WTC11 (cell line): ENCODE data around the gene POFUT2.

ENCODE experiments used
- CREB1 ChIP-seq: sonication (generic); formaldehyde crosslinking; IDR thresholded peaks from 2 replicates; pipeline ENCODE4 v1.8.0; 2023; ENCODE audit warnings: mild to moderate bottlenecking, missing genetic modification reagents
- FOXJ3 ChIP-seq: sonication (generic); formaldehyde crosslinking; IDR thresholded peaks from 2 replicates; pipeline ENCODE4 v1.9.0; 2021; ENCODE audit warnings: missing genetic modification reagents, mild to moderate bottlenecking, borderline replicate concordance
- IRF2 ChIP-seq: sonication (generic); formaldehyde crosslinking; IDR thresholded peaks from 2 replicates; pipeline ENCODE4 v1.8.0; 2022; ENCODE audit warnings: low read depth, missing genetic modification reagents, borderline replicate concordance
- NFE2L1 ChIP-seq: sonication (generic); formaldehyde crosslinking; IDR thresholded peaks from 2 replicates; pipeline ENCODE4 v1.8.1; 2023; ENCODE audit warnings: missing genetic modification reagents
- TCF7 ChIP-seq: sonication (generic); formaldehyde crosslinking; IDR thresholded peaks from 2 replicates; pipeline ENCODE4 v1.8.0; 2022; ENCODE audit warnings: mild to moderate bottlenecking, low read depth, missing genetic modification reagents, moderate library complexity
- TF ChIP-seq, protein P1 (sequence below): sonication (generic); formaldehyde crosslinking; IDR thresholded peaks from 2 replicates; pipeline ENCODE4 v1.8.1; 2023; ENCODE audit warnings: mild to moderate bottlenecking, missing genetic modification reagents, borderline replicate concordance
- TF ChIP-seq, protein P2 (sequence below): fragments of 200-600 bp; IDR thresholded peaks from 2 replicates; pipeline ENCODE4 v1.8.0; 2022; ENCODE audit warnings: antibody characterized with exemption
- TF ChIP-seq, protein P3 (sequence below): sonication (generic); formaldehyde crosslinking; IDR thresholded peaks from 2 replicates; pipeline ENCODE4 v1.8.0; 2022; ENCODE audit warnings: mild to moderate bottlenecking, missing genetic modification reagents
- TF ChIP-seq, protein P4 (sequence below): sonication (generic); formaldehyde crosslinking; IDR thresholded peaks from 2 replicates; pipeline ENCODE4 v1.8.1; 2023; ENCODE audit warnings: mild to moderate bottlenecking, missing genetic modification reagents, moderate library complexity

DNA sequence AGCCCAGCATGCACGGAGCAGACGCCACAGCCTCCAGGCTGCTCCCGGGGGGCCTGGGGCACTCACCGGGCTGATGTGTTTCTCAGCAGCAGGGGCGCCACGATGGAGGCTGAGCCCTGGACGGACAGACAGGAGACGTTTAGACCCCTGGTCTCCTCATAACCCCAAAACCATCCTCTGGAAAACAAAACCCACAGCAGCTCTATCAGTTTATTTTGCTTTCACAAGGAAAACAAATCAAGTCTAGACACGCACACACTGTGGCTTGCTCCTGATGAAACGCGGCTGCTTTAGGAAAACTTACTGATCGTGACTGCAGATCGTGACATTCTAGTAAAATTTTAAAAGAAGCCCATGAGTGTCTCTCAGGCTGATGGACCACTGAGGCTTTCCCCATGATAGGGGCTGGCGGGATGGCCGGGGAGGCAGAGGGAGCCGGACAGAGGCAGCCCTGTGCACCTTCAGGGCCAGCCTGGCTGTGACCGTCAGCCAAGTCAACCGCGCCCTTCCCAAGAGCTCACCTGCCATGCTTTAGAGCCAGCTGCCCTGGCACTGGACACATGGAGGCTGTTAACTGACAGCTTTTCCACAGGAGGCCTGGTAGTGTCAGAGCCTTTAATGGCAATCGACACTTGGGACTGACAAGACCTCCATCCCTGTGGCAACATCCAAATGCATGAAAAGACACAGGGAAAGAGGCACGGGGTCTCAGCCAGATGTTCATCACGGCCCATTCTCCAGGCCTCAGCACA, 5.2 kb downstream of the POFUT2 start:
- TF ChIP-seq, protein P1, sequence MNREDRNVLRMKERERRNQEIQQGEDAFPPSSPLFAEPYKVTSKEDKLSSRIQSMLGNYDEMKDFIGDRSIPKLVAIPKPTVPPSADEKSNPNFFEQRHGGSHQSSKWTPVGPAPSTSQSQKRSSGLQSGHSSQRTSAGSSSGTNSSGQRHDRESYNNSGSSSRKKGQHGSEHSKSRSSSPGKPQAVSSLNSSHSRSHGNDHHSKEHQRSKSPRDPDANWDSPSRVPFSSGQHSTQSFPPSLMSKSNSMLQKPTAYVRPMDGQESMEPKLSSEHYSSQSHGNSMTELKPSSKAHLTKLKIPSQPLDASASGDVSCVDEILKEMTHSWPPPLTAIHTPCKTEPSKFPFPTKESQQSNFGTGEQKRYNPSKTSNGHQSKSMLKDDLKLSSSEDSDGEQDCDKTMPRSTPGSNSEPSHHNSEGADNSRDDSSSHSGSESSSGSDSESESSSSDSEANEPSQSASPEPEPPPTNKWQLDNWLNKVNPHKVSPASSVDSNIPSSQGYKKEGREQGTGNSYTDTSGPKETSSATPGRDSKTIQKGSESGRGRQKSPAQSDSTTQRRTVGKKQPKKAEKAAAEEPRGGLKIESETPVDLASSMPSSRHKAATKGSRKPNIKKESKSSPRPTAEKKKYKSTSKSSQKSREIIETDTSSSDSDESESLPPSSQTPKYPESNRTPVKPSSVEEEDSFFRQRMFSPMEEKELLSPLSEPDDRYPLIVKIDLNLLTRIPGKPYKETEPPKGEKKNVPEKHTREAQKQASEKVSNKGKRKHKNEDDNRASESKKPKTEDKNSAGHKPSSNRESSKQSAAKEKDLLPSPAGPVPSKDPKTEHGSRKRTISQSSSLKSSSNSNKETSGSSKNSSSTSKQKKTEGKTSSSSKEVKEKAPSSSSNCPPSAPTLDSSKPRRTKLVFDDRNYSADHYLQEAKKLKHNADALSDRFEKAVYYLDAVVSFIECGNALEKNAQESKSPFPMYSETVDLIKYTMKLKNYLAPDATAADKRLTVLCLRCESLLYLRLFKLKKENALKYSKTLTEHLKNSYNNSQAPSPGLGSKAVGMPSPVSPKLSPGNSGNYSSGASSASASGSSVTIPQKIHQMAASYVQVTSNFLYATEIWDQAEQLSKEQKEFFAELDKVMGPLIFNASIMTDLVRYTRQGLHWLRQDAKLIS (CRISPR knock-in tag) = no peak
- TF ChIP-seq, protein P2, sequence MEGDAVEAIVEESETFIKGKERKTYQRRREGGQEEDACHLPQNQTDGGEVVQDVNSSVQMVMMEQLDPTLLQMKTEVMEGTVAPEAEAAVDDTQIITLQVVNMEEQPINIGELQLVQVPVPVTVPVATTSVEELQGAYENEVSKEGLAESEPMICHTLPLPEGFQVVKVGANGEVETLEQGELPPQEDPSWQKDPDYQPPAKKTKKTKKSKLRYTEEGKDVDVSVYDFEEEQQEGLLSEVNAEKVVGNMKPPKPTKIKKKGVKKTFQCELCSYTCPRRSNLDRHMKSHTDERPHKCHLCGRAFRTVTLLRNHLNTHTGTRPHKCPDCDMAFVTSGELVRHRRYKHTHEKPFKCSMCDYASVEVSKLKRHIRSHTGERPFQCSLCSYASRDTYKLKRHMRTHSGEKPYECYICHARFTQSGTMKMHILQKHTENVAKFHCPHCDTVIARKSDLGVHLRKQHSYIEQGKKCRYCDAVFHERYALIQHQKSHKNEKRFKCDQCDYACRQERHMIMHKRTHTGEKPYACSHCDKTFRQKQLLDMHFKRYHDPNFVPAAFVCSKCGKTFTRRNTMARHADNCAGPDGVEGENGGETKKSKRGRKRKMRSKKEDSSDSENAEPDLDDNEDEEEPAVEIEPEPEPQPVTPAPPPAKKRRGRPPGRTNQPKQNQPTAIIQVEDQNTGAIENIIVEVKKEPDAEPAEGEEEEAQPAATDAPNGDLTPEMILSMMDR = no peak
- TF ChIP-seq IRF2 (no peak), CREB1 (no peak), TCF7 (CRISPR knock-in tag) (no peak), NFE2L1 (CRISPR knock-in tag) (no peak), FOXJ3 (CRISPR knock-in tag) (no peak)
- TF ChIP-seq, protein P3, sequence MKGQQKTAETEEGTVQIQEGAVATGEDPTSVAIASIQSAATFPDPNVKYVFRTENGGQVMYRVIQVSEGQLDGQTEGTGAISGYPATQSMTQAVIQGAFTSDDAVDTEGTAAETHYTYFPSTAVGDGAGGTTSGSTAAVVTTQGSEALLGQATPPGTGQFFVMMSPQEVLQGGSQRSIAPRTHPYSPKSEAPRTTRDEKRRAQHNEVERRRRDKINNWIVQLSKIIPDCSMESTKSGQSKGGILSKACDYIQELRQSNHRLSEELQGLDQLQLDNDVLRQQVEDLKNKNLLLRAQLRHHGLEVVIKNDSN = no peak
- TF ChIP-seq, protein P4, sequence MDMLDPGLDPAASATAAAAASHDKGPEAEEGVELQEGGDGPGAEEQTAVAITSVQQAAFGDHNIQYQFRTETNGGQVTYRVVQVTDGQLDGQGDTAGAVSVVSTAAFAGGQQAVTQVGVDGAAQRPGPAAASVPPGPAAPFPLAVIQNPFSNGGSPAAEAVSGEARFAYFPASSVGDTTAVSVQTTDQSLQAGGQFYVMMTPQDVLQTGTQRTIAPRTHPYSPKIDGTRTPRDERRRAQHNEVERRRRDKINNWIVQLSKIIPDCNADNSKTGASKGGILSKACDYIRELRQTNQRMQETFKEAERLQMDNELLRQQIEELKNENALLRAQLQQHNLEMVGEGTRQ (CRISPR knock-in tag) = no peak
